GM23338 (cell line): ENCODE measurements around the gene ADAP1. TPM values are rescaled to one million over a fixed set of nuclear protein-coding genes. Genes with fewer than 3 reads are reported as not detected.
A peak's percentile ranks its signal among the peaks of the same experiment; 100 is the strongest.

Source experiments
- ATAC-seq: fragments of 200-7000 bp; cut with Tn5 transposase; 3 replicates; pipeline ENCODE4 v1.9.1; 2020
- DNase-seq: peaks from one replicate; pipeline ENCODE4 v3.0.0-alpha.2; 2015; ENCODE audit warnings: low spot score
- H2AFZ ChIP-seq: fragments of 200-600 bp; sonication (generic); 2 replicates; pipeline ENCODE4 v1.8.0; 2016; ENCODE audit warnings: antibody characterized with exemption, mild to moderate bottlenecking, moderate library complexity
- H3F3A ChIP-seq: fragments of 200-600 bp; sonication (generic); replicated peaks from 2 replicates; pipeline ENCODE4 v1.8.0; 2017; ENCODE audit warnings: antibody characterized with exemption, mixed run types, low read depth
- H3K27ac ChIP-seq: fragments of 200-600 bp; sonication (generic); 2 replicates; pipeline ENCODE4 v1.6.1; 2016; ENCODE audit warnings: low read depth
- H3K27me3 ChIP-seq: fragments of 200-600 bp; sonication (generic); 2 replicates; pipeline ENCODE4 v1.8.0; 2016; ENCODE audit warnings: mild to moderate bottlenecking, mixed run types, moderate library complexity; ENCODE audit not compliant: insufficient read depth
- H3K36me3 ChIP-seq: fragments of 200-600 bp; sonication (generic); 2 replicates; pipeline ENCODE4 v1.8.0; 2016; ENCODE audit warnings: mild to moderate bottlenecking; ENCODE audit not compliant: insufficient read depth
- H3K4me1 ChIP-seq: fragments of 200-600 bp; sonication (generic); 2 replicates; pipeline ENCODE4 v1.8.0; 2016; ENCODE audit warnings: mild to moderate bottlenecking, moderate library complexity; ENCODE audit not compliant: insufficient read depth
- H3K4me2 ChIP-seq: fragments of 200-600 bp; sonication (generic); 2 replicates; pipeline ENCODE4 v1.7.1; 2017; ENCODE audit warnings: mixed run types
- H3K4me3 ChIP-seq: fragments of 200-600 bp; sonication (generic); 2 replicates; pipeline ENCODE4 v1.6.1; 2016; ENCODE audit warnings: mixed run types
- H3K79me2 ChIP-seq: fragments of 200-600 bp; sonication (generic); replicated peaks from 2 replicates; pipeline ENCODE4 v1.8.0; 2017; ENCODE audit warnings: mild to moderate bottlenecking; ENCODE audit not compliant: insufficient read depth
- H3K9me2 ChIP-seq: fragments of 200-600 bp; sonication (generic); 2 replicates; pipeline ENCODE4 v1.8.0; 2017; ENCODE audit not compliant: insufficient read depth
- H4K20me1 ChIP-seq: fragments of 200-600 bp; sonication (generic); replicated peaks from 2 replicates; pipeline ENCODE4 v1.8.0; 2017; ENCODE audit warnings: mild to moderate bottlenecking; ENCODE audit not compliant: insufficient read depth
- H3K27ac Mint-ChIP-seq: 2 replicates; pipeline ENCODE4 v1.8.0; 2020; ENCODE audit warnings: inconsistent platforms, mild to moderate bottlenecking, moderate library complexity, mixed read lengths
- H3K27me3 Mint-ChIP-seq: 3 replicates; pipeline ENCODE4 v1.8.0; 2022; ENCODE audit warnings: low read depth, mild to moderate bottlenecking, moderate library complexity, mixed read lengths, inconsistent platforms; ENCODE audit not compliant: insufficient read depth, poor library complexity
- H3K36me3 Mint-ChIP-seq: 3 replicates; pipeline ENCODE4 v1.8.0; 2021; ENCODE audit warnings: low read depth, mild to moderate bottlenecking, inconsistent platforms, moderate library complexity, mixed read lengths
- H3K4me1 Mint-ChIP-seq: 3 replicates; pipeline ENCODE4 v1.8.0; 2020; ENCODE audit warnings: mild to moderate bottlenecking, inconsistent platforms, mixed read lengths
- H3K4me3 Mint-ChIP-seq: 3 replicates; pipeline ENCODE4 v1.8.0; 2021; ENCODE audit warnings: moderate library complexity, mild to moderate bottlenecking, inconsistent platforms, mixed read lengths
- H3K9me3 Mint-ChIP-seq: 3 replicates; pipeline ENCODE4 v1.8.0; 2020; ENCODE audit warnings: moderate library complexity, mild to moderate bottlenecking, inconsistent platforms, mixed read lengths
- ETS1 ChIP-seq: IDR thresholded peaks from 2 replicates; pipeline ENCODE4 v1.6.1; 2016; ENCODE audit warnings: antibody characterized with exemption
- NANOG ChIP-seq: IDR thresholded peaks from 2 replicates; pipeline ENCODE4 v1.6.1; 2016; ENCODE audit warnings: antibody characterized with exemption, borderline replicate concordance
- REST ChIP-seq: IDR thresholded peaks from one replicate; pipeline ENCODE4 v1.6.1; 2018; ENCODE audit warnings: antibody characterized with exemption; ENCODE audit not compliant: unreplicated experiment
- STAT1 ChIP-seq: IDR thresholded peaks from one replicate; pipeline ENCODE4 v1.6.1; 2016; ENCODE audit warnings: antibody characterized with exemption; ENCODE audit not compliant: unreplicated experiment
- ZNF114 ChIP-seq: fragments of 250-450 bp; sonication (Bioruptor Pico); IDR thresholded peaks from 2 replicates; pipeline ENCODE4 v1.5.0; 2020; ENCODE audit warnings: mild to moderate bottlenecking, moderate library complexity
- ZNF331 ChIP-seq: fragments of 250-450 bp; sonication (Bioruptor Pico); IDR thresholded peaks from 2 replicates; pipeline ENCODE4 v1.5.0; 2020; ENCODE audit warnings: low read depth, mild to moderate bottlenecking, moderate library complexity
- polyA plus RNA-seq: library from polyadenylated mRNA; unstranded; fragments of >200 nt; fragmentation: Nextera tagmentation; extraction: Ambion mirVana; gene quantifications from 2 replicates; pipeline ENCODE4 v1.2.1, GENCODE V29; 2016
- total RNA-seq: library from RNA; depleted of rRNA; stranded (reverse); fragments of >200 nt; shearing (Covaris generic); gene quantifications from 2 replicates; pipeline ENCODE4 v1.2.3, GENCODE V29; 2014
- TF ChIP-seq, protein P1 (sequence below): fragments of 250-450 bp; sonication (Bioruptor Pico); IDR thresholded peaks from 2 replicates; pipeline ENCODE4 v1.5.0; 2020; ENCODE audit warnings: mild to moderate bottlenecking, moderate library complexity
- TF ChIP-seq, protein P2 (sequence below), 2 experiments: fragments of 200-600 bp in 1 of 2; sonication (generic) in 1 of 2; conservative IDR thresholded peaks; 2 replicates each; pipeline versions ENCODE4 v1.5.1 to v1.6.1; 2016 to 2017; ENCODE audit warnings: antibody characterized with exemption in 2 of 2, low read depth in 2 of 2, mild to moderate bottlenecking in 2 of 2, moderate library complexity in 1 of 2

ADAP1 gene
- total and polyA plus RNA-seq, 2 experiments from 2014 or later: 2.2 to 9.6 TPM

DNA sequence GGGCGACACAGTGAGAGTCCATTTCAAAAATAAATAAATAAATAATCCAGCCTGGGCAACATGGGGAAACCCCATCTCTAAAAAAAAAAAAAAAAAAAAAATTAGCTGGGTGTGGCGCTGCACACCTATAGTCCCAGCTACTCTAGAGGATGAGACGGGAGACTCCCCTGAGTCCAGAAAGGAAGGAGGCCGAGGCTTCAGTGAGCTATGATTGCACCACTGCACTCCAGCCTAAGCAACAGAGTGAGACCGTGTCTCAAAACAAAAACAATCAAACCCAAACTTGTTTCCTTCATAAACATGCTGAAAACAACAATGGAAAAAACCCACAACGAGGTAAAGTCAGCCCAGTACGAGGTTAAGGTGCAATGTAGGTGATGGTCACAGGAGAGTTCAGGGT lies 19.7 kb upstream of the ADAP1 start:
- Histone ChIP-seq H3K36me3 (peaks cover 18% of the 10 kb centered on the region), H3F3A (peaks cover 12% of the 10 kb centered on the region; the same call in 1 of the 2 replicates), H3K4me1 (peaks cover 9% of the 10 kb centered on the region; the same call in 1 of the 2 replicates), H3K4me2 (peak overlapping the region; percentile 94), H3K9me2 (no peaks in the 10 kb centered on the region), H3K79me2 (peaks cover 48% of the 10 kb centered on the region), H3K27ac (no peak overlapping the region), H4K20me1 (peaks cover 24% of the 10 kb centered on the region), H3K4me3 (peak overlapping the region; percentile 91), H3K27me3 (no peaks in the 10 kb centered on the region), H2AFZ (no peak overlapping the region)
- Mint-ChIP-seq H3K27me3 (peaks cover 4% of the 10 kb centered on the region), H3K4me3 (peak overlapping the region; percentile 91), H3K4me1 (no peaks in the 10 kb centered on the region; the same call in 2 of the 3 replicates), H3K9me3 (no peaks in the 10 kb centered on the region; the same call in 2 of the 3 replicates), H3K27ac (no peak overlapping the region), H3K36me3 (peaks cover 25% of the 10 kb centered on the region)
- TF ChIP-seq ZNF114 (CRISPR knock-in tag) (no peak), ZNF331 (CRISPR knock-in tag) (no peak), ETS1 (no peak), NANOG (no peak), STAT1 (no peak), REST (no peak)
- TF ChIP-seq, protein P1, sequence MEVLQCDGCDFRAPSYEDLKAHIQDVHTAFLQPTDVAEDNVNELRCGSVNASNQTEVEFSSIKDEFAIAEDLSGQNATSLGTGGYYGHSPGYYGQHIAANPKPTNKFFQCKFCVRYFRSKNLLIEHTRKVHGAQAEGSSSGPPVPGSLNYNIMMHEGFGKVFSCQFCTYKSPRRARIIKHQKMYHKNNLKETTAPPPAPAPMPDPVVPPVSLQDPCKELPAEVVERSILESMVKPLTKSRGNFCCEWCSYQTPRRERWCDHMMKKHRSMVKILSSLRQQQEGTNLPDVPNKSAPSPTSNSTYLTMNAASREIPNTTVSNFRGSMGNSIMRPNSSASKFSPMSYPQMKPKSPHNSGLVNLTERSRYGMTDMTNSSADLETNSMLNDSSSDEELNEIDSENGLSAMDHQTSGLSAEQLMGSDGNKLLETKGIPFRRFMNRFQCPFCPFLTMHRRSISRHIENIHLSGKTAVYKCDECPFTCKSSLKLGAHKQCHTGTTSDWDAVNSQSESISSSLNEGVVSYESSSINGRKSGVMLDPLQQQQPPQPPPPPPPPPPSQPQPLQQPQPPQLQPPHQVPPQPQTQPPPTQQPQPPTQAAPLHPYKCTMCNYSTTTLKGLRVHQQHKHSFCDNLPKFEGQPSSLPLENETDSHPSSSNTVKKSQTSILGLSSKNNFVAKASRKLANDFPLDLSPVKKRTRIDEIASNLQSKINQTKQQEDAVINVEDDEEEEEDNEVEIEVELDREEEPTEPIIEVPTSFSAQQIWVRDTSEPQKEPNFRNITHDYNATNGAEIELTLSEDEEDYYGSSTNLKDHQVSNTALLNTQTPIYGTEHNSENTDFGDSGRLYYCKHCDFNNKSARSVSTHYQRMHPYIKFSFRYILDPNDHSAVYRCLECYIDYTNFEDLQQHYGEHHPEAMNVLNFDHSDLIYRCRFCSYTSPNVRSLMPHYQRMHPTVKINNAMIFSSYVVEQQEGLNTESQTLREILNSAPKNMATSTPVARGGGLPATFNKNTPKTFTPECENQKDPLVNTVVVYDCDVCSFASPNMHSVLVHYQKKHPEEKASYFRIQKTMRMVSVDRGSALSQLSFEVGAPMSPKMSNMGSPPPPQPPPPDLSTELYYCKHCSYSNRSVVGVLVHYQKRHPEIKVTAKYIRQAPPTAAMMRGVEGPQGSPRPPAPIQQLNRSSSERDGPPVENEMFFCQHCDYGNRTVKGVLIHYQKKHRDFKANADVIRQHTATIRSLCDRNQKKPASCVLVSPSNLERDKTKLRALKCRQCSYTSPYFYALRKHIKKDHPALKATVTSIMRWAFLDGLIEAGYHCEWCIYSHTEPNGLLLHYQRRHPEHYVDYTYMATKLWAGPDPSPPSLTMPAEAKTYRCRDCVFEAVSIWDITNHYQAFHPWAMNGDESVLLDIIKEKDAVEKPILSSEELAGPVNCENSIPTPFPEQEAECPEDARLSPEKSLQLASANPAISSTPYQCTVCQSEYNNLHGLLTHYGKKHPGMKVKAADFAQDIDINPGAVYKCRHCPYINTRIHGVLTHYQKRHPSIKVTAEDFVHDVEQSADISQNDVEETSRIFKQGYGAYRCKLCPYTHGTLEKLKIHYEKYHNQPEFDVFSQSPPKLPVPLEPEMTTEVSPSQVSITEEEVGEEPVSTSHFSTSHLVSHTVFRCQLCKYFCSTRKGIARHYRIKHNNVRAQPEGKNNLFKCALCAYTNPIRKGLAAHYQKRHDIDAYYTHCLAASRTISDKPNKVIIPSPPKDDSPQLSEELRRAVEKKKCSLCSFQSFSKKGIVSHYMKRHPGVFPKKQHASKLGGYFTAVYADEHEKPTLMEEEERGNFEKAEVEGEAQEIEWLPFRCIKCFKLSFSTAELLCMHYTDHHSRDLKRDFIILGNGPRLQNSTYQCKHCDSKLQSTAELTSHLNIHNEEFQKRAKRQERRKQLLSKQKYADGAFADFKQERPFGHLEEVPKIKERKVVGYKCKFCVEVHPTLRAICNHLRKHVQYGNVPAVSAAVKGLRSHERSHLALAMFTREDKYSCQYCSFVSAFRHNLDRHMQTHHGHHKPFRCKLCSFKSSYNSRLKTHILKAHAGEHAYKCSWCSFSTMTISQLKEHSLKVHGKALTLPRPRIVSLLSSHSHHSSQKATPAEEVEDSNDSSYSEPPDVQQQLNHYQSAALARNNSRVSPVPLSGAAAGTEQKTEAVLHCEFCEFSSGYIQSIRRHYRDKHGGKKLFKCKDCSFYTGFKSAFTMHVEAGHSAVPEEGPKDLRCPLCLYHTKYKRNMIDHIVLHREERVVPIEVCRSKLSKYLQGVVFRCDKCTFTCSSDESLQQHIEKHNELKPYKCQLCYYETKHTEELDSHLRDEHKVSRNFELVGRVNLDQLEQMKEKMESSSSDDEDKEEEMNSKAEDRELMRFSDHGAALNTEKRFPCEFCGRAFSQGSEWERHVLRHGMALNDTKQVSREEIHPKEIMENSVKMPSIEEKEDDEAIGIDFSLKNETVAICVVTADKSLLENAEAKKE: no peak
- TF ChIP-seq, protein P2, sequence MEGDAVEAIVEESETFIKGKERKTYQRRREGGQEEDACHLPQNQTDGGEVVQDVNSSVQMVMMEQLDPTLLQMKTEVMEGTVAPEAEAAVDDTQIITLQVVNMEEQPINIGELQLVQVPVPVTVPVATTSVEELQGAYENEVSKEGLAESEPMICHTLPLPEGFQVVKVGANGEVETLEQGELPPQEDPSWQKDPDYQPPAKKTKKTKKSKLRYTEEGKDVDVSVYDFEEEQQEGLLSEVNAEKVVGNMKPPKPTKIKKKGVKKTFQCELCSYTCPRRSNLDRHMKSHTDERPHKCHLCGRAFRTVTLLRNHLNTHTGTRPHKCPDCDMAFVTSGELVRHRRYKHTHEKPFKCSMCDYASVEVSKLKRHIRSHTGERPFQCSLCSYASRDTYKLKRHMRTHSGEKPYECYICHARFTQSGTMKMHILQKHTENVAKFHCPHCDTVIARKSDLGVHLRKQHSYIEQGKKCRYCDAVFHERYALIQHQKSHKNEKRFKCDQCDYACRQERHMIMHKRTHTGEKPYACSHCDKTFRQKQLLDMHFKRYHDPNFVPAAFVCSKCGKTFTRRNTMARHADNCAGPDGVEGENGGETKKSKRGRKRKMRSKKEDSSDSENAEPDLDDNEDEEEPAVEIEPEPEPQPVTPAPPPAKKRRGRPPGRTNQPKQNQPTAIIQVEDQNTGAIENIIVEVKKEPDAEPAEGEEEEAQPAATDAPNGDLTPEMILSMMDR (conservative IDR thresholded peaks at IDR 0.05; ENCODE audit: low read depth in 2 of 2): no peak
- DNase-seq: no peak
- no peak for ATAC-seq
